OCI-LY1 (cell line): Measurements from ENCODE around the gene NPM3.

Experiments
- H2AFZ ChIP-seq: fragments of 200-600 bp; sonication (generic), shearing (Covaris generic); 2 replicates; pipeline ENCODE4 v1.6.0; 2014; ENCODE audit warnings: antibody characterized with exemption, mild to moderate bottlenecking, low read length
- H3F3A ChIP-seq: fragments of 200-600 bp; sonication (generic), shearing (Covaris generic); 2 replicates; pipeline ENCODE4 v1.6.0; 2014; ENCODE audit warnings: mild to moderate bottlenecking, antibody characterized with exemption, low read length, moderate library complexity; ENCODE audit not compliant: insufficient read depth
- H3K27ac ChIP-seq: fragments of 200-600 bp; sonication (generic); 2 replicates; pipeline ENCODE4 v1.5.1; 2014; ENCODE audit warnings: low read length, mixed run types, mild to moderate bottlenecking, low read depth; ENCODE audit not compliant: poor library complexity, severe bottlenecking
- H3K27me3 ChIP-seq: fragments of 200-600 bp; sonication (generic); 2 replicates; pipeline ENCODE4 v1.6.0; 2014; ENCODE audit warnings: antibody characterized with exemption, mild to moderate bottlenecking, low read length, moderate library complexity; ENCODE audit not compliant: insufficient read depth
- H3K36me3 ChIP-seq: fragments of 200-600 bp; sonication (generic); 2 replicates; pipeline ENCODE4 v1.6.1; 2014; ENCODE audit warnings: mild to moderate bottlenecking, antibody characterized with exemption, low read length, moderate library complexity, mixed read lengths; ENCODE audit not compliant: insufficient read depth
- H3K4me1 ChIP-seq: fragments of 200-600 bp; sonication (generic); 2 replicates; pipeline ENCODE4 v1.5.1; 2014; ENCODE audit warnings: mild to moderate bottlenecking, low read length, moderate library complexity; ENCODE audit not compliant: insufficient read depth, severe bottlenecking
- H3K4me2 ChIP-seq: fragments of 200-600 bp; sonication (generic), shearing (Covaris generic); 2 replicates; pipeline ENCODE4 v1.6.1; 2014; ENCODE audit warnings: low read length
- H3K4me3 ChIP-seq: fragments of 200-600 bp; sonication (generic); 2 replicates; pipeline ENCODE4 v1.5.1; 2014; ENCODE audit warnings: low read length, low read depth, mild to moderate bottlenecking, mixed read lengths; ENCODE audit not compliant: poor library complexity, severe bottlenecking
- H3K79me2 ChIP-seq: fragments of 200-600 bp; shearing (Covaris generic); 2 replicates; pipeline ENCODE4 v1.6.1; 2016; ENCODE audit warnings: mixed run types, low read length, mixed read lengths; ENCODE audit not compliant: insufficient read depth
- H3K9ac ChIP-seq: fragments of 200-600 bp; sonication (generic), shearing (Covaris generic); 2 replicates; pipeline ENCODE4 v1.6.1; 2014; ENCODE audit warnings: mild to moderate bottlenecking, low read length, mixed read lengths
- H3K9me2 ChIP-seq: fragments of 200-600 bp; sonication (generic), shearing (Covaris generic); 2 replicates; pipeline ENCODE4 v1.6.1; 2014; ENCODE audit warnings: low read depth, mild to moderate bottlenecking, low read length, mixed read lengths
- H3K9me3 ChIP-seq: fragments of 200-600 bp; shearing (Covaris generic); 2 replicates; pipeline ENCODE4 v1.6.1; 2014; ENCODE audit warnings: low read length, mixed read lengths
- H4K20me1 ChIP-seq: fragments of 200-600 bp; sonication (generic), shearing (Covaris generic); 2 replicates; pipeline ENCODE4 v1.6.0; 2016; ENCODE audit warnings: mild to moderate bottlenecking, low read length; ENCODE audit not compliant: insufficient read depth
- CTCF ChIP-seq: fragments of 200-600 bp; sonication (generic), shearing (Covaris generic); IDR thresholded peaks from 2 replicates; pipeline ENCODE4 v1.5.1; 2017; ENCODE audit warnings: mild to moderate bottlenecking, antibody characterized with exemption, low read length, moderate library complexity, mixed read lengths
- EZH2 ChIP-seq: fragments of 200-600 bp; sonication (generic), shearing (Covaris generic); IDR thresholded peaks from 2 replicates; pipeline ENCODE4 v1.8.0; 2017; ENCODE audit warnings: borderline replicate concordance, mixed run types, mild to moderate bottlenecking, antibody characterized with exemption, low read length, moderate library complexity, mixed read lengths

The NPM3 gene

GRCh38 chr10:101818872-101819633, 35.8 kb upstream of the NPM3 start:
- Histone ChIP-seq H3F3A (no peaks in the 10 kb centered on the region), H3K36me3 (no peaks in the 10 kb centered on the region), H2AFZ (no peak overlapping the region), H3K9me3 (no peaks in the 10 kb centered on the region), H4K20me1 (no peaks in the 10 kb centered on the region), H3K9ac (peak overlapping the region; percentile 71), H3K27ac (peak overlapping the region; percentile 44), H3K4me2 (peak overlapping the region; percentile 85), H3K4me3 (peak overlapping the region; percentile 97), H3K79me2 (peaks cover 29% of the 10 kb centered on the region), H3K27me3 (no peaks in the 10 kb centered on the region), H3K9me2 (no peaks in the 10 kb centered on the region), H3K4me1 (peaks cover 27% of the 10 kb centered on the region)
- TF ChIP-seq CTCF, result no peak
- TF ChIP-seq EZH2, result no peak

- Histone ChIP-seq H3K9me2 (no peaks in the 10 kb centered on the region), H3K4me2 (peak within 1 kb of the TSS; percentile 98), H3K9me3 (no peaks in the 10 kb centered on the region), H3K36me3 (no peaks in the 10 kb centered on the region; the same call in 1 of the 2 replicates), H3K4me3 (peak within 1 kb of the TSS; percentile 97), H3K4me1 (peaks cover 30% of the 10 kb centered on the region), H3K27me3 (no peaks in the 10 kb centered on the region), H3K9ac (peak within 1 kb of the TSS; percentile 94), H2AFZ (no peak within 1 kb of the TSS), H4K20me1 (no peaks in the 10 kb centered on the region), H3K27ac (peak within 1 kb of the TSS; percentile 74), H3K79me2 (peaks cover 36% of the 10 kb centered on the region), H3F3A (no peaks in the 10 kb centered on the region)
- TF ChIP-seq EZH2 (no peak), CTCF (no peak)
These were observed 35.0 kb upstream of the NPM3 start, which contains the start of gene OGA for GRCh38 chr10:101818119-101818871. OGA (minus strand) TSS chr10:101818444; CDS start chr10:101818022, 422 bp downstream.

GRCh38 chr10:101817337-101818118, 34.3 kb upstream of the NPM3 start:
- Histone ChIP-seq H3K4me3 (peak overlapping the region; percentile 97), H3K27me3 (no peaks in the 10 kb centered on the region), H3K79me2 (peaks cover 39% of the 10 kb centered on the region), H3K4me2 (peak overlapping the region; percentile 98), H3K4me1 (peaks cover 30% of the 10 kb centered on the region), H3K36me3 (no peaks in the 10 kb centered on the region; the same call in 1 of the 2 replicates), H4K20me1 (no peaks in the 10 kb centered on the region), H2AFZ (no peak overlapping the region), H3F3A (no peaks in the 10 kb centered on the region), H3K9ac (peak overlapping the region; percentile 94), H3K9me2 (no peaks in the 10 kb centered on the region), H3K9me3 (no peaks in the 10 kb centered on the region), H3K27ac (peak overlapping the region; percentile 74)
- TF ChIP-seq EZH2, result no peak
- no peak for TF ChIP-seq CTCF
